Thymus (tissue), 11 donors: Measurements from ENCODE around the gene SYNDIG1. TPM values are rescaled to one million over a fixed set of nuclear protein-coding genes. Genes with fewer than 3 reads are reported as not detected.

Source experiments
- DNase-seq, 9 donors: peaks; one replicate each; pipeline ENCODE4 v3.0.0-alpha.2; 2013; ENCODE audit warnings: low spot score in 9 of 9, low read depth in 6 of 9, missing footprints in 1 of 9
- H3K27ac ChIP-seq, 2 donors: one replicate each; pipeline ENCODE4 v1.5.1; 2013; ENCODE audit warnings: control low read depth in 1 of 2, low read depth in 1 of 2, low read length in 1 of 2, mild to moderate bottlenecking in 1 of 2, moderate library complexity in 1 of 2
- H3K27me3 ChIP-seq, 2 donors: one replicate each; pipeline ENCODE4 v1.5.1; 2013; ENCODE audit warnings: low read length in 1 of 2; ENCODE audit not compliant: control insufficient read depth in 2 of 2, insufficient read depth in 1 of 2
- H3K36me3 ChIP-seq, 2 donors: one replicate each; pipeline ENCODE4 v1.5.1; 2013; ENCODE audit warnings: low read length in 1 of 2, mild to moderate bottlenecking in 1 of 2, moderate library complexity in 1 of 2; ENCODE audit not compliant: control insufficient read depth in 2 of 2, insufficient read depth in 2 of 2
- H3K4me1 ChIP-seq, 2 donors: one replicate each; pipeline ENCODE4 v1.5.1; 2013; ENCODE audit warnings: low read length in 2 of 2; ENCODE audit not compliant: control insufficient read depth in 2 of 2, insufficient read depth in 2 of 2
- H3K4me3 ChIP-seq, 2 donors: one replicate each; pipeline ENCODE4 v1.5.1; 2013; ENCODE audit warnings: low read length in 2 of 2, control low read depth in 1 of 2, mild to moderate bottlenecking in 1 of 2
- H3K9me3 ChIP-seq, 2 donors: one replicate each; pipeline ENCODE4 v1.5.1; 2013; ENCODE audit warnings: low read length in 1 of 2, mild to moderate bottlenecking in 1 of 2; ENCODE audit not compliant: control insufficient read depth in 2 of 2, insufficient read depth in 1 of 2
- WGBS: extraction: QIAGEN DNeasy Blood & Tissue Kit; methylation state at CpG from one replicate; pipeline ENCODE4 v1.1.7; 2013; 5-methylcytosine and 5-hydroxymethylcytosine counted together
- polyA plus RNA-seq: library from polyadenylated mRNA; stranded (reverse); fragments of 200-250 nt; gene quantifications from one replicate; pipeline ENCODE4 v1.2.3, GENCODE V29; 2013
- total RNA-seq: library from RNA; stranded (reverse); fragments of 120-200 nt; gene quantifications from one replicate; pipeline ENCODE4 v1.2.4, GENCODE V29; 2013
- donor health status: healthy.

Gene SYNDIG1
- total and polyA plus RNA-seq, 2 donors, result 0.41 to 3.2 TPM

GRCh38 chr20:24673678-24674570 lies 204.5 kb downstream of the SYNDIG1 start:
- Histone ChIP-seq H3K27ac (no peak overlapping the region), H3K27me3 (no peaks in the 10 kb centered on the region), H3K4me3 (no peak overlapping the region), H3K9me3 (no peaks in the 10 kb centered on the region), H3K4me1 (peaks cover 4 to 6% of the 10 kb centered on the region in 2 donors), H3K36me3 (no peaks in the 10 kb centered on the region)
- 98% methylated on average over 13 of the region's 13 CpGs for WGBS
- DNase-seq, result no peak

GRCh38 chr20:24674921-24675605 lies 205.6 kb downstream of the SYNDIG1 start:
- WGBS, result 97% methylated on average over 10 of the region's 10 CpGs
- Histone ChIP-seq H3K36me3 (no peaks in the 10 kb centered on the region), H3K27ac (no peak overlapping the region), H3K9me3 (no peaks in the 10 kb centered on the region), H3K4me1 (peaks cover 4 to 6% of the 10 kb centered on the region in 2 donors), H3K4me3 (no peak overlapping the region), H3K27me3 (no peaks in the 10 kb centered on the region)
- no peak for DNase-seq

DNA sequence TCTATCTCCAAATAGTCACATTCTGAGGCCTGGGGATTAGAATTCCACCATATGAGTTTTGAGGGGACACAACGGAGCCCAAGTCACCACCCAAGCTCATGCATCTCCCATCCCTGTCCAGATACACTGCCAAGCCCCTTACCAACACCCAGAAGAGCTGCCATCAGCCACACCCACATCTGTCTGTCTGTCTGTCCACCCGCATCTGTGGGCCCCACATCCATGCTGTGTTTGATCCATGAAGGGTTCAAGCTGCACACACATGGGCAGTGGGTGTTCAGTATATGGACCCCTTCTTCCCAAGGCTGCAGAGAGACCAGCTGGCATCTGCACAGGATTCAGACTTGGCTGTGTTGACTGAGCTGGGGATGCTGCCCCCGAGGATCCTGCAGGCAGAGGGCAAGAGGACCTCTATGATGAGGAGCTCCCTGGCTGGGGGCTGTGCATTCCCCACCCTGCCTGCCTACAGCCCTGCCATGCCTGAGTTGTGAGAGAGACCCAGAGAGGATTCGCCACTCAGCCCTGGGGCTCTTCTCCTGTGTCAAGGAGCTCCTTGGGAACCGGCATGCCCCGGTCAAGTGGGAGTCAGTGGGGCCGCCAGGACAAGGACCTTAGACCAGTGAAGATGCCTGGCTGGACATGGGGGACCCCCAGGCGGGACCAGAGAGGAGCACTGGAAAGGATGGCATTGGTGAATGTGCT lies 206.4 kb downstream of the SYNDIG1 start:
- Histone ChIP-seq H3K9me3 (no peaks in the 10 kb centered on the region), H3K36me3 (no peaks in the 10 kb centered on the region), H3K4me1 (peaks cover 4 to 8% of the 10 kb centered on the region in 2 donors), H3K27ac (no peak overlapping the region), H3K27me3 (no peaks in the 10 kb centered on the region), H3K4me3 (no peak overlapping the region)
- no peak for DNase-seq
- 98% methylated on average over 8 of the region's 8 CpGs for WGBS

- H3K4me3 ChIP-seq, result no peak overlapping the region
- no peak for DNase-seq
- H3K27me3 ChIP-seq, result no peaks in the 10 kb centered on the region
- no peak overlapping the region for H3K27ac ChIP-seq
- H3K9me3 ChIP-seq, result no peaks in the 10 kb centered on the region
- whole genome bisulfite sequencing, result 97% methylated on average over 11 of the region's 11 CpGs
- H3K4me1 ChIP-seq, result peaks cover 4 to 8% of the 10 kb centered on the region in 2 donors
- H3K36me3 ChIP-seq, result no peaks in the 10 kb centered on the region
Observed at GRCh38 chr20:24676353-24676977, 207.0 kb downstream of the SYNDIG1 start.

- no peak overlapping the region for H3K27ac ChIP-seq
- no peaks in the 10 kb centered on the region for H3K9me3 ChIP-seq
- H3K27me3 ChIP-seq, result no peaks in the 10 kb centered on the region
- WGBS, result 96% methylated on average over 6 of the region's 6 CpGs
- no peak overlapping the region for H3K4me3 ChIP-seq
- H3K36me3 ChIP-seq, result no peaks in the 10 kb centered on the region
- H3K4me1 ChIP-seq, result peaks cover 8 to 13% of the 10 kb centered on the region in 2 donors
- no peak for DNase-seq
Observed at GRCh38 chr20:24676978-24677370, 207.5 kb downstream of the SYNDIG1 start.

GRCh38 chr20:24677626-24678315 lies 208.3 kb downstream of the SYNDIG1 start:
- H3K36me3 ChIP-seq, result no peaks in the 10 kb centered on the region
- WGBS, result 95% methylated on average over 9 of the region's 9 CpGs
- no peak overlapping the region for H3K27ac ChIP-seq
- DNase-seq, result no peak
- peaks cover 14 to 21% of the 10 kb centered on the region in 2 donors for H3K4me1 ChIP-seq
- H3K4me3 ChIP-seq, result no peak overlapping the region
- no peaks in the 10 kb centered on the region for H3K27me3 ChIP-seq
- no peaks in the 10 kb centered on the region for H3K9me3 ChIP-seq

- Histone ChIP-seq H3K36me3 (no peaks in the 10 kb centered on the region), H3K4me3 (no peak overlapping the region), H3K27me3 (no peaks in the 10 kb centered on the region), H3K9me3 (no peaks in the 10 kb centered on the region), H3K4me1 (peaks cover 18 to 25% of the 10 kb centered on the region in 2 donors), H3K27ac (no peak overlapping the region)
- 96% methylated on average over 15 of the region's 15 CpGs for WGBS
- DNase-seq, result no peak
Observed at GRCh38 chr20:24678351-24679106, 209.1 kb downstream of the SYNDIG1 start.

GRCh38 chr20:24679448-24680047 lies 210.1 kb downstream of the SYNDIG1 start:
- Histone ChIP-seq H3K4me3 (no peak overlapping the region), H3K9me3 (no peaks in the 10 kb centered on the region), H3K36me3 (no peaks in the 10 kb centered on the region), H3K4me1 (peaks cover 23 to 35% of the 10 kb centered on the region in 2 donors), H3K27me3 (no peaks in the 10 kb centered on the region), H3K27ac (no peak overlapping the region)
- DNase-seq, result no peak
- 90% methylated on average over 9 of the region's 9 CpGs for WGBS
